Measurements from ENCODE around the gene AKNA.

- TF ChIP-seq POLR2A (IDR thresholded peaks at IDR 0.05): no peak
- TF ChIP-seq, protein P1, sequence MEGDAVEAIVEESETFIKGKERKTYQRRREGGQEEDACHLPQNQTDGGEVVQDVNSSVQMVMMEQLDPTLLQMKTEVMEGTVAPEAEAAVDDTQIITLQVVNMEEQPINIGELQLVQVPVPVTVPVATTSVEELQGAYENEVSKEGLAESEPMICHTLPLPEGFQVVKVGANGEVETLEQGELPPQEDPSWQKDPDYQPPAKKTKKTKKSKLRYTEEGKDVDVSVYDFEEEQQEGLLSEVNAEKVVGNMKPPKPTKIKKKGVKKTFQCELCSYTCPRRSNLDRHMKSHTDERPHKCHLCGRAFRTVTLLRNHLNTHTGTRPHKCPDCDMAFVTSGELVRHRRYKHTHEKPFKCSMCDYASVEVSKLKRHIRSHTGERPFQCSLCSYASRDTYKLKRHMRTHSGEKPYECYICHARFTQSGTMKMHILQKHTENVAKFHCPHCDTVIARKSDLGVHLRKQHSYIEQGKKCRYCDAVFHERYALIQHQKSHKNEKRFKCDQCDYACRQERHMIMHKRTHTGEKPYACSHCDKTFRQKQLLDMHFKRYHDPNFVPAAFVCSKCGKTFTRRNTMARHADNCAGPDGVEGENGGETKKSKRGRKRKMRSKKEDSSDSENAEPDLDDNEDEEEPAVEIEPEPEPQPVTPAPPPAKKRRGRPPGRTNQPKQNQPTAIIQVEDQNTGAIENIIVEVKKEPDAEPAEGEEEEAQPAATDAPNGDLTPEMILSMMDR (IDR thresholded peaks at IDR 0.05): no peak
Observed at GRCh38 chr9:114417511-114417910, 29.7 kb upstream of the AKNA start.
